ENCODE measurements around the gene TAS2R4. TPM values are rescaled to one million over a fixed set of nuclear protein-coding genes. Genes with fewer than 3 reads are reported as not detected.

The TAS2R4 gene
- total RNA-seq, 1 experiment from 2014 or later = 0.66 TPM

- H3K4me2 ChIP-seq (ENCODE audit: insufficient read depth, insufficient read length, low read length) = peak overlapping the region; percentile 84
- H4K20me1 ChIP-seq (ENCODE audit: control insufficient read depth, insufficient read depth, insufficient read length) = no peaks in the 10 kb centered on the region
- peaks cover 3% of the 10 kb centered on the region; the same call in 1 of the 2 replicates for H3K4me1 ChIP-seq (ENCODE audit: insufficient read depth, low read length)
- peak overlapping the region; percentile 38 for H4K5ac ChIP-seq (ENCODE audit: insufficient read length, low read depth, low read length)
- H2BK12ac ChIP-seq (ENCODE audit: insufficient read length, low read depth, low read length) = no peak overlapping the region
- H2BK15ac ChIP-seq (ENCODE audit: low read depth, low read length) = no peak overlapping the region
- peaks cover 3% of the 10 kb centered on the region for H3K23me2 ChIP-seq (ENCODE audit: insufficient read length, low read depth, low read length, poor library complexity, severe bottlenecking)
- no peak overlapping the region for H4K8ac ChIP-seq (replicated peaks; ENCODE audit: insufficient read length, low read depth, low read length)
- H4K91ac ChIP-seq (ENCODE audit: insufficient read length, low read depth, low read length) = no peak overlapping the region
- H3K27ac ChIP-seq (ENCODE audit: insufficient read length, low read depth, low read length) = peak overlapping the region; percentile 15
- H2BK120ac ChIP-seq (ENCODE audit: low read depth, low read length, poor library complexity, severe bottlenecking) = peak overlapping the region; percentile 7
- peak overlapping the region; percentile 92 for H3K18ac ChIP-seq (ENCODE audit: insufficient read length, low read depth, low read length)
- H3K4me1 Mint-ChIP-seq = peaks cover 13 to 23% of the 10 kb centered on the region in 2 experiments
- H2AK5ac ChIP-seq (ENCODE audit: insufficient read length, low read length) = no peak overlapping the region
- WGBS (ENCODE audit: extremely low coverage, insufficient read length, low lambda C conversion rate) = no CpG with 5 or more reads among the region's 6 CpGs
- H3K56ac ChIP-seq (ENCODE audit: insufficient read length, low read depth, low read length) = no peak overlapping the region
- no peaks in the 10 kb centered on the region for H3K27me3 ChIP-seq (ENCODE audit: insufficient read depth, low read length)
- H3K27me3 Mint-ChIP-seq (ENCODE audit: low read depth) = no peaks in the 10 kb centered on the region
- TF ChIP-seq, protein P1, sequence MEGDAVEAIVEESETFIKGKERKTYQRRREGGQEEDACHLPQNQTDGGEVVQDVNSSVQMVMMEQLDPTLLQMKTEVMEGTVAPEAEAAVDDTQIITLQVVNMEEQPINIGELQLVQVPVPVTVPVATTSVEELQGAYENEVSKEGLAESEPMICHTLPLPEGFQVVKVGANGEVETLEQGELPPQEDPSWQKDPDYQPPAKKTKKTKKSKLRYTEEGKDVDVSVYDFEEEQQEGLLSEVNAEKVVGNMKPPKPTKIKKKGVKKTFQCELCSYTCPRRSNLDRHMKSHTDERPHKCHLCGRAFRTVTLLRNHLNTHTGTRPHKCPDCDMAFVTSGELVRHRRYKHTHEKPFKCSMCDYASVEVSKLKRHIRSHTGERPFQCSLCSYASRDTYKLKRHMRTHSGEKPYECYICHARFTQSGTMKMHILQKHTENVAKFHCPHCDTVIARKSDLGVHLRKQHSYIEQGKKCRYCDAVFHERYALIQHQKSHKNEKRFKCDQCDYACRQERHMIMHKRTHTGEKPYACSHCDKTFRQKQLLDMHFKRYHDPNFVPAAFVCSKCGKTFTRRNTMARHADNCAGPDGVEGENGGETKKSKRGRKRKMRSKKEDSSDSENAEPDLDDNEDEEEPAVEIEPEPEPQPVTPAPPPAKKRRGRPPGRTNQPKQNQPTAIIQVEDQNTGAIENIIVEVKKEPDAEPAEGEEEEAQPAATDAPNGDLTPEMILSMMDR (conservative IDR thresholded peaks at IDR 0.05) = no peak
- H3K14ac ChIP-seq (ENCODE audit: insufficient read depth, low read length) = peak overlapping the region; percentile 96
- H3K9me3 Mint-ChIP-seq = peaks cover 0 to 2% of the 10 kb centered on the region in 2 experiments; a peak in 1 of 5 replicates
- H3T11ph ChIP-seq (ENCODE audit: low read length) = no peak overlapping the region
- H3K27ac Mint-ChIP-seq = peak overlapping the region; percentile 99 to 100 (median 99)
- H3K4me3 Mint-ChIP-seq = peak overlapping the region; percentile 96 to 99
- H2BK5ac ChIP-seq (ENCODE audit: insufficient read length, low read length) = peak overlapping the region; percentile 20
- no peak overlapping the region; the same call in 1 of the 2 replicates for H3K4ac ChIP-seq (ENCODE audit: low read depth, low read length)
- no peak overlapping the region for H2AFZ ChIP-seq (ENCODE audit: low read length)
- DNase-seq = no peak
- no peak overlapping the region for H2BK20ac ChIP-seq (ENCODE audit: low read depth, low read length, poor library complexity, severe bottlenecking)
- peak overlapping the region; percentile 98 for H3K9ac ChIP-seq (ENCODE audit: extremely low read depth, insufficient read length, low read length)
- peaks cover 32 to 45% (median 42%) of the 10 kb centered on the region in 3 experiments for H3K36me3 Mint-ChIP-seq (ENCODE audit: insufficient read depth in 1 of 3, low read depth in 3 of 3)
- H3K79me1 ChIP-seq (ENCODE audit: insufficient read depth, low read depth, low read length, poor library complexity, severe bottlenecking) = peaks cover 8% of the 10 kb centered on the region
- peaks cover 16% of the 10 kb centered on the region for H3K79me2 ChIP-seq (ENCODE audit: insufficient read depth, low read length)
- no peaks in the 10 kb centered on the region for H3K9me3 ChIP-seq (ENCODE audit: control insufficient read depth, low read depth, low read length)
- H3K23ac ChIP-seq (ENCODE audit: insufficient read length, low read depth, low read length) = no peak overlapping the region
Observed at GRCh38 chr7:141738592-141739013, 37.9 kb upstream of the TAS2R4 start.
